GM21423 (cell line): ENCODE data around the gene OPALIN.

ENCODE experiments used
- ATAC-seq: cut with Tn5 transposase; IDR thresholded peaks from one replicate; pipeline ENCODE4 v1.9.1; 2021; ENCODE audit warnings: mild to moderate bottlenecking, moderate library complexity; ENCODE audit not compliant: unreplicated experiment

The OPALIN gene

DNA sequence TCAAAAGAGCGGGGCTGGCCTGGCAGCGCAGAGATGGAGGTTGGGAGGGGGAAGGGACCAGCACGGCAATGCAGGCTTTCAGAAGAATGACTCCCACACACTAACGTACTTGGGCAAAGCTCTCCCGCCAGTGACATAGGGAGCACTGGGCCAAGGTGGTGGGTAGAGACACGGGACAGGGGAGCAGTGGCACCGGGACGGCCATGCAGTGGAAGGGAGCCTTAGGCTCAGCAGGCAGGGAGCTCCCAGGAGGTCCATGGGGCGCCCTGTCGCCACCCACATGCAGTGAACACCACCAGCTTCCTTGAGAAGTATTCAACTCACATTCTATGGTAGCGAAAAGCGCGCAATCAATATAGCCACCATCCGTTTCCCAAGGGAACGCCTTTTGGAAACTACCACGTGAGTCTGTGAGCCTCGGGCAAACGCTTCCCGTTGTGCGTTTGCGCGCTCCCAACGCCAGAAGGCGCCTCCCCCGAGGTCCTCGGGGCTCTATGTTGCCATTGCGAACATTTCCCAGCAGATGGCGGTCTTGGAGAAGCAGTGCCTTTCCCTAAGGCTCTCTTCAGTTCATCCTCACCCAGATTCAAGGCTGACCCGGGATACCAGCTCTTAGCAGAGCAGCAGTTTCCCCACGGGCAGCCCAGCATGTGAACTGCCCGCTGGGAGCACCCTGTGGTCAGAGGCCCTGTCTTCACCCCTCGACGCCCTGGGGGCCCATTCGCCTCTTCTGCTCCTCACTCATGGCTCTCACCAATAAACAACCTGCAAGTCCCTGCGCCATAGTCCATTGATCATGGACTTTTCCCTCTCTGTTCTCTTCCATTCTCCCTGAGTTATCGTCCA is 16.4 kb upstream of the OPALIN start:
- ATAC-seq = peak; percentile 80

DNA sequence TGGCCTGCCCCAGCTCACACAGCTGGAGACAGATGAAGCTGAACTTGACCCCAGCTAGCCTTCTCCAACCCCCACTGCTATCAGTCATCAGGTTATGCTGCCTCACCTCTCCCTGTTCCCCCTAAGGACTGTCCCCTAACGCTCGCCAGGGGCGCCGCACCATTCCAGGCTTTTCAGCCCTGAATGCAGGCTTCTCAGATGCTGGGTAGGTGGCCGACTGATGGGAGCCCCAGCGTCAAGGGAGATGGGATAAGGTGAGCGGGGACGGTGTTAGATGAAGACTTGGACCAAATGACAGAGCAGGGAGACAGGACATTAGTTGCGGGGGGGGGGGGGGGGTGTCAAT is 15.8 kb upstream of the OPALIN start:
- no peak for ATAC-seq

GRCh38 chr10:96374004-96374403 is 15.2 kb upstream of the OPALIN start:
- no peak for ATAC-seq

GRCh38 chr10:96371356-96371755 is 12.6 kb upstream of the OPALIN start:
- ATAC-seq = no peak

DNA sequence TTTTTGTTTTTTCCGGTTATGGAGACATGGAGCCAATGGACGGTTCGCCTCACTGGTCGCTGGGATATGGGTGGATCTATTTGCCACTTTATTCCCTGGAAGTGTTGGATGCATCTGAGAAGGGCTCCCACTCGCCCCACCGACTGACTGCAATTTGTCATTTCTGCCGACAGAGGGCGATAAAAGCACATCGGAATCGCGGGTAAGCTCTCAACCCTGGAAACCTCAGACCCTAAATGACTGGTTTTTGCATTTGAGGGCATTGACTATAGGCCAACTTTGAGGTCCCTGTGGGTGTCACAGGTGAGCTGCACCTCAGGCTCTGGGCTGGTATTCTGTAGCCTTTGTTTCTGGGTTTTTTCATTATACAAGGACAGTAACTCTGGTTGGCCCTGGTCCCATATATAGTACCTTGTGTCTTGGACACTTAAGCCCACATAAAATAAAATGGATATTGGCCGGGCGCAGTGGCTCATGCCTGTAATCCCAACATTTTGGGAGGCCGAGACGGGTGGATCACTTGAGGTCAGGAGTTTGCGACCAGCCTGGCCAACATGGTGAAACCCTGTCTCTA is 11.9 kb upstream of the OPALIN start:
- ATAC-seq = no peak

DNA sequence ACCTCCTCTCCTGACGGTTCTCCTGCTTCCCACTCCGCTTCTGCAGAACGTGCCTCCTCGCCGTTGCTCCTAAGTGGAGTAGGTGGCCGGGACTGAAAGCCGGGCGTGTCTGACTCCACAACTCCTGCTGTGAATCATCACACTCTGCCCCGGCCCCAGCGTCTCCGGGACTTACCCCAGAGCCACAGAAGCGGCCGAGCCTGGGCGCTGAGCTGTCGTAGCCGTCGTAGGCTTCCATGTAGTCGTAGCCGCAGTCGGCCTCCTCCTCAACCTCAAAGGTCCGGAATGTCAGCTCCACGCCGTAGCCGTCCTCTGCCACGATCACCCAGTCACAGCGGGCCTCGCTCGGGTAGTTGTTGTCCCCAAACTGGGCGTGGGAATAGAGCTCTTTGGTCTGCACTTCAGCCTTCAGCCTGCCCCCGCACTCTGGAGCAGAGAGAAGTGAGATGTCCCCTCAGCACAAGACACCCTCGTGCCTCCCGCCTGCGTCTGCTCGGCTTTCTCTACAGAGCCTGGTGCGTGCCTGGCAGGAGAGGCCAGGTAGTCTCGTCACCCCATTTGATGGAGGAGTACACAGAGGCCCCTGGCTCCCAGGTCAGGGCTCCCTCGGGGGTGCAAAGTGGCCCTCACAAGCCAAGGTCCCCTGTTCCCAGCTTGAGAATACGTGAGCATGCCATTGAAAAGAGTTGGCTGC is 11.2 kb upstream of the OPALIN start:
- ATAC-seq = no peak

GRCh38 chr10:96368971-96369370 is 10.2 kb upstream of the OPALIN start:
- no peak for ATAC-seq

GRCh38 chr10:96367470-96367869 is 8.7 kb upstream of the OPALIN start:
- ATAC-seq = no peak

- ATAC-seq = no peak
Measured at GRCh38 chr10:96366508-96366907, 7.7 kb upstream of the OPALIN start.

GRCh38 chr10:96365571-96365970 is 6.8 kb upstream of the OPALIN start:
- ATAC-seq = no peak

DNA sequence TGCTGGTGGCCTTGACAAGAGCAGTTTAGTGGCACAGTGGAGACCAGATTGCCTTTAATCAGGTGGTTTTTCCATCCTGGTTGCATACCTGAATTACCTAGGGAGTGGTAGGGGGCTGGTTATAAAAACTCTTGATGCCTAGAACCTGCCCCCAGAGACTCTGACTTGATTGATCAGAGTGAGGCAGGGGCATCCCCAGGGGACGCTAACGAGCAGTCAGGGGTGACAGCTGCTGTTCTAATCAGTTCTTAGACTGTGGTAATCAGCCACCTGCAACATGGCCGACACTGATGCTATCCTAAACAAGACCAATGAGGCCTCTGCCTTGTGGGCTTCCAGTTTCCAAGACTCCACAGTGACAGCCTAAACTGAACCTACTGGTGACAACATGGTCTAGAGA is 2.0 kb upstream of the OPALIN start:
- no peak for ATAC-seq

- no peak for ATAC-seq
Measured at GRCh38 chr10:96360331-96360730, 1.5 kb upstream of the OPALIN start.

GRCh38 chr10:96359616-96360015 is 814 bp upstream of the OPALIN start:
- ATAC-seq = no peak

GRCh38 chr10:96357038-96357620 is 1.7 kb downstream of the OPALIN start:
- no peak for ATAC-seq

GRCh38 chr10:96352582-96352981 is 6.2 kb downstream of the OPALIN start:
- no peak for ATAC-seq

DNA sequence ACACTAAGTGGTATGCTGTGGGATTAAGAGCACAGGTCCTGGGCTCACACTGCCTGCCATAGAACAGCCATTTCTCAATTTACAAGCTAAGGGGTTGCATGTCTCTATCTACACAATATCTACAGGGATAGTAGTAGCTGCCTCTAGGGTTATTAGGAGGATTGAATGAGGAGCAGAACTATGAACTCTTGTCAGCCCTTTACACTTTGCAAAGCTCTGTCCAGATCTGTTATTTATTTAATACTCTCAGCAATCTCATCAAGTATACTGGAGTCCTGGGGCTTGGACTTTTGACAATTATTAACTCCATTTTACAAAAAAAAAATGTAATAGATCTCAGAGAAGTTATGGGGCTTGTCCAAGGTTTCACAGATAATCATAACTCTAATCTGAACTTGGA is 6.8 kb downstream of the OPALIN start:
- no peak for ATAC-seq

DNA sequence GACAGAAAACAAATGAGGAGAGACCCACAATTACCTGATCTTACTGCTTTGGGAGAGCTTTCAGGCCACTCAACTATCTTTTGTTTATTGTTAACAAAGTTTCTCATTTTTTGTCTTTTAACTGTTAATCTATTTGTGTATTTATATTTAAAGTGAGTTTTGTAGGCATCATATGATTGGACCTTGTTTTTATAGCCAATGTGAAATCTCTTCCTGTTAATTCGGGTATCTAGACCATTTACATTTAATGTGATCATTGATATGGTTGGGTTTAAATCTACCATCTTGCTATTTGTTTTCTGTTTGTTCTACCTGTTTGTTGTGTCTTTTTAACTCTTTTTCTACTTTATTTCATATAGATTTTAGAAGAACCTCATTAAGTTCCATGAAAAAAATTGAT is 12.5 kb downstream of the OPALIN start:
- ATAC-seq = no peak

DNA sequence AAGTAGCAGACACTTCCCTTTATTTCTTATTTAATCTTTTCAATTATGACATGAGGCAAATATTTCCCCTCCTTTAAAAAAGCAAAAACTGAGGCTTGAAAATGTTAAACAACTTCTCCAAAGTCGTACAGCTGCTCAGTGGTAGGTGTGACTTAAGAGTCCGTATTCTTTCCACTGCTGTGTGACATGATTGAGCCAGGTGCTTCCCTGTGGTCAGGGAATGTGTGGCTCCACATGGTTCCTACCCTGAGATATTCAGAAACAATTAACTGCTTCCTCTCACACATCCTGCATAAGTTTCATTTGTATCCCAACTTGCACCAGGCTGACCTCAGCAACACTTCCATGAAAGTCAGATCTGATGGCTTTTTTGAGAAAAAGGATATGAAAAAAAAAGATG is 13.6 kb downstream of the OPALIN start:
- no peak for ATAC-seq

DNA sequence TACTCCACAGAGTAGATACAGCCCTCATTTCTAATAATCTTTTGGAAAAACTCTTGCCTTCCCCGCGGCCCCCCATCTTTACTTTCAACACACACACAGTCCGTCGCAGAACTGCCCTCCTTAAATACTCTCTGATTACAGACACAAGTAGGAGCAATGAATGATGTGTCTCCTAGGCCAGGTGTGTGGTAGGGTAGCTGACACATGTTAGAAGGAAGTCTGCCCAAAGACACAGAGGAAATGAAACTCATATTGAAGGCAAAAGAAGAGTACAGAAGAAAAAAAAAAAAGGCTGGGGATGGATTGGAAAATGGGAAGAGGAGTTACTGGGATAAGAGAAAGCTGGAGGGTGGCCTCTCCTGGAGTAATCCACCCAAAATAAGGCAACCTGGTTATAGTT is 14.6 kb downstream of the OPALIN start:
- no peak for ATAC-seq

DNA sequence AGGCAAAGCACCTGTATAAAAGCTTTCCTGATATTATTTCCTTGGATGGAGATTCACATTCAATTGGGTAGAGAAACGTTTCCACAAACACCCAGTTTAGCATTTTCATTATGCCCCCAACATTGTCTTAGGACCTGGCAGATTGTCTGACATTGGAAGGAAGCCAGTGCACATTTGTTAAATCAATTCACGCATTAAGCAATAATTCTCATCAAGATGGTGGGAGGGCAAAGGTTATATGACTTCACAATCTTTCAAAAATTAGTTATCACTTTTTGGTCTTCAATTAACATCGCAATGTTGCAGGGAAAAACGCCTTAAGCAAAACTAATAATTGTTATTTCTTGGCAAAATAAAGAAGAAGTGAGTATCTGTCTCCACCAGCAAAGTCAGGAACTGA is 16.4 kb downstream of the OPALIN start:
- ATAC-seq = no peak

DNA sequence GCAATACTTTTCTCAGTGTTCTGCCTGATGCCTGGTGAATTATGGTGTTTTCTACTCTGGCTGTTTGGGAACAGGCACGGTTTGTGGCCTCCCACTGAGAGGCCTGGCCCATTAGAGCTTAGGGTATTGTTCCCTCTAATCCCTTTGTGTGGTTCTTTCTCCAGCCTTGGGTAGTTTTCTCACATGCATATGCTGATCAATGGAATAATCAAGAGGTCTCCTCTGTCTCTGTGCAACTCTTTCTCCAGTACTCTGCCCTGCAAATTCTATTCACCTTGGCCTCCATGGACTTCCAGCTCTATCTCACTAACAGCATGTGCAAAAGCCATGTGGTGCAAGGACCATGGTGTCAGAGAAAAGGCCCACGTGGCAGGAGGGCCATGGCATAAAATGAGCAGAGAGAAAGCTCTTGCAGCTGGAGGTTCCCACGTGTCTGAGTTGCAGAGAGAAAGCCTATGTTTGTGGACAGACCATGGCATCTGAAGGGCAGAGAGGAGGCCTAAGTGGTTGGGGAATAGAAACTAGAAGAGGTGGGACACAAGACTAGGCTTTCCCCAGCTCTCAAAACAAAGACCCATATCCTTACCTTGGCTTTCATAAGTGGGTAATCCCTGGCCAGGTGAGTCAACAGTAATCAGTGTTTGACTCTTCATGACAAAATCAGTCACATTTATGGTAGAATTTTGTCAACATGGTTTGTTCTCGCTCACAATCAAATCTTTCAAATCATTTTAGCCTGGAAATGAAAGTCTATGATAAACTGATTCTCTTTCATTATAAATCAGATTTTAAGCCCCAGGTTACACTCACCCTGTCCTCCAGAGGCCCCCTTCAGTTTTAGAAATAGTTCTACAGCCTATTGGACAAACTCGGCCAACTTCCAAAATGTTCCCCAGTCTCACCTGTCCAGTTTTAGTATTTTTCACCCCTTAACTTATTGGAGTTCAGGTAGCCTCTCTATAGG is 17.3 kb downstream of the OPALIN start:
- ATAC-seq = no peak
